Measurements from ENCODE around the gene GPR55.

- TF ChIP-seq POLR2A (IDR thresholded peaks at IDR 0.05) (no peak), CTCF (IDR thresholded peaks at IDR 0.05) (no peak)
These were observed 43.2 kb downstream of the GPR55 start for GRCh38 chr2:230881840-230882239.
